Coronary artery (tissue), 2 donors: ENCODE data around the gene MEIS2.

Source experiments
- DNase-seq: peaks from one replicate; pipeline ENCODE4 v3.0.0-alpha.2; 2017; ENCODE audit warnings: low spot score
- H3K27ac ChIP-seq, 2 donors: fragments of 200-600 bp; sonication (generic); one replicate each; pipeline ENCODE4 v1.5.1; 2016 to 2019
- H3K4me3 ChIP-seq: fragments of 200-600 bp; sonication (generic); 2 replicates; pipeline ENCODE4 v1.5.1; 2016; ENCODE audit warnings: mild to moderate bottlenecking, moderate library complexity
- TF ChIP-seq, protein P1 (sequence below): fragments of 200-600 bp; sonication (generic); IDR thresholded peaks from one replicate; pipeline ENCODE4 v1.5.1; 2019; ENCODE audit warnings: antibody characterized with exemption

MEIS2 gene

DNA sequence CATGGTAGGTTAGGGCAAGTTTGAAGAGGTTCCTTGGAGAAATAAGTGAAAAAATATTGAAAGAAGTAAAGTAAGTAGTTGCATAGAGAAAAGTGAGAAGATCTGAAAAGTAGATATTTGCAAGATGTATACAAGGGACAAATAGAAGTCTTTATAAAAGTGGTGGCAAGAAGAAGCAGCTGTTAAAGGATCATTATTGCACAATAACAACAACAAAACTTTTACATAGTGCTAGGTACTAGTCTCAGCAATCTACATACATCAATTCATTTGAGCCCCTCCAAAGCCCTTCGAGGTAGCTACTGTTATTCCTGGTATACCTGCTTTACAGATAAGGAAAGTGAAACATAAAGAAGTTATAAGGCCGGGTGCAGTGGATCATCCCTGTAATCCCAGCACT lies 239.6 kb downstream of the MEIS2 start:
- TF ChIP-seq, protein P1, sequence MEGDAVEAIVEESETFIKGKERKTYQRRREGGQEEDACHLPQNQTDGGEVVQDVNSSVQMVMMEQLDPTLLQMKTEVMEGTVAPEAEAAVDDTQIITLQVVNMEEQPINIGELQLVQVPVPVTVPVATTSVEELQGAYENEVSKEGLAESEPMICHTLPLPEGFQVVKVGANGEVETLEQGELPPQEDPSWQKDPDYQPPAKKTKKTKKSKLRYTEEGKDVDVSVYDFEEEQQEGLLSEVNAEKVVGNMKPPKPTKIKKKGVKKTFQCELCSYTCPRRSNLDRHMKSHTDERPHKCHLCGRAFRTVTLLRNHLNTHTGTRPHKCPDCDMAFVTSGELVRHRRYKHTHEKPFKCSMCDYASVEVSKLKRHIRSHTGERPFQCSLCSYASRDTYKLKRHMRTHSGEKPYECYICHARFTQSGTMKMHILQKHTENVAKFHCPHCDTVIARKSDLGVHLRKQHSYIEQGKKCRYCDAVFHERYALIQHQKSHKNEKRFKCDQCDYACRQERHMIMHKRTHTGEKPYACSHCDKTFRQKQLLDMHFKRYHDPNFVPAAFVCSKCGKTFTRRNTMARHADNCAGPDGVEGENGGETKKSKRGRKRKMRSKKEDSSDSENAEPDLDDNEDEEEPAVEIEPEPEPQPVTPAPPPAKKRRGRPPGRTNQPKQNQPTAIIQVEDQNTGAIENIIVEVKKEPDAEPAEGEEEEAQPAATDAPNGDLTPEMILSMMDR, result no peak
- no peak for DNase-seq
- Histone ChIP-seq H3K4me3 (no peak overlapping the region), H3K27ac (no peak overlapping the region)

DNA sequence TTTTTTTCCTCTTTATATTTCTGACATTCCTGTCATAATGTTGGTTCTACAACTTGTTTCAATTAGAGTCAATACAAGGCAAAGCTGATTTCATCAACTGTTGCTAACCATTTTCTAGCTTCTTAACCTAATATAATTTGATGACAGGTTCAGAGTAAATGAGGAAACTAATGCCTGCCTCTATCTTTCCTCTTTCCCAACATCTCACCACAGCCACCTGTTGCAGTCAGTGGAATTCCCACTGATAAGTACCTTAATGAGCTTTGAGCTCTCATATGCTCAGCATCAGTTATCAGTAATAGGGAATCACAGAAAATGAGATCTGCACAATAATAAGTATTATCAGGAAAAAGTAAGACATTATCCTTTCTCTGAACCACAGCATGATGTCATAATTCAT lies 241.9 kb downstream of the MEIS2 start:
- H3K4me3 ChIP-seq, result no peak overlapping the region
- TF ChIP-seq, protein P1, result no peak
- H3K27ac ChIP-seq, result no peak overlapping the region
- DNase-seq, result no peak

DNA sequence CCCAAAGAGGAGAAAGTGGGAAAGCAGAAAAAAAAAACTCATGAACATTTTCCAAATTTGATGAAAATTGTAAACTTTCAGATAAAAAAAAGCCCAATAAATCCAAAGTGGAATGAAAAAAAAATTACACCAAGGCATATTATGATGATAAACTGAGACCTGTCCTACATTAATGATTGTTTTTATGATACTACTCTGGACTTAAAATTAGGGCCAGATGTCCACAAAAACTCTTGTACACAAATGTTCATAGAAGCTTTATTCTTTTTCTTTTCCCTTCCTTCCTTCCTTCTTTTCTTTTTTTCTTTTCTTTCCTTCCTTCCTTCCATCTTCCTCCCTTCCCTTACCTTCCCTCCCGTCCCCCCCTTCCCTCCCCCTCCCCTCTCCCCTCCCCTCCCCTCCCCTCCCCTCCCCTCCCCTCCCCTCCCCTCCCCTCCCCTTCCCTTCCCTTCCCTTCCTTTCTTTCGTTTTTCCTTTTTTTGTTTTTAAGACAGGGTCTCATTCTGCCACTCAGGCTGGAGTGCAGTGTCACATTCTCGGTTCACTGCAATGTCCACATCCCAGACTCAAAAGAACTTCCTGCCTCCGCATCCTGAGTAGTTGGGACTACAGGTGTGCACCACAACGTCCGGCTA lies 243.9 kb downstream of the MEIS2 start:
- no peak for DNase-seq
- Histone ChIP-seq H3K27ac (no peak overlapping the region), H3K4me3 (no peak overlapping the region)
- TF ChIP-seq, protein P1, result no peak

DNA sequence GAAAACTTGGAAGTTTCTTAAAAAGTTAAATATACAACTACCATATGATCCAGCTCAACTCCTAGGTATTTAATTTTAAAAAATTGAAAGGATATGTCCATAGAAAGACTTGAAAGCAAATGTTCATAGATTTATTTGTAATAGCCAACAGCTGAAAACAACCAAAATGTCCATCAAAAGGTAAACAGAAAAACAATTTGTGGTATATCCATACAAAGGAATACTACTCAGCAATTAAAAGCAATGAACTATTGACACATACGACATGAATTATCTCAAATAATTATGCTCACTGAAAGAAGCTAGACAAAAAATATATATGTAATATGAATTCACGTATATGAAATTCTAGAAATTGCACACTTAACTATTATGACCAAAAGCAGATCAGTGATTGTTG lies 249.5 kb downstream of the MEIS2 start:
- TF ChIP-seq, protein P1, result no peak
- Histone ChIP-seq H3K4me3 (no peak overlapping the region), H3K27ac (no peak overlapping the region)
- no peak for DNase-seq

DNA sequence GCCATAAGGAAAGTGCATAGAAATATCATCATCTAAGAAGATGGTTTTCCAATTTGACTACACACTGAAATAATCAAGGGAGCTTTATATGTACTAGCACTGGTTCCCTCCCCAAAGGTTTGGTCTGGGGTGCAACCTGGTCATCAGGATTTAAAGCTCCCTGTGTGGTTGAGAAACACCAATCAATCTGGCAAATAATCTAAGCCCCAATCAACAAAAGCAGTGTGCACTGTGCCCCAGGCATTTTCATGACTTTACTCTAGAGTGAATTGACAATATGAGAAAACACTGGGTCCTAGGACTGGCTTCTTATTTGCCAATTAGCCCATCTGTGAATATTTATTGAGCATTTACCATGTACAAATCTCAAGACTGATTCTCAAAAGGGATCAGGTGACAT lies 255.1 kb downstream of the MEIS2 start:
- TF ChIP-seq, protein P1, result no peak
- Histone ChIP-seq H3K4me3 (no peak overlapping the region), H3K27ac (no peak overlapping the region)
- DNase-seq, result no peak

DNA sequence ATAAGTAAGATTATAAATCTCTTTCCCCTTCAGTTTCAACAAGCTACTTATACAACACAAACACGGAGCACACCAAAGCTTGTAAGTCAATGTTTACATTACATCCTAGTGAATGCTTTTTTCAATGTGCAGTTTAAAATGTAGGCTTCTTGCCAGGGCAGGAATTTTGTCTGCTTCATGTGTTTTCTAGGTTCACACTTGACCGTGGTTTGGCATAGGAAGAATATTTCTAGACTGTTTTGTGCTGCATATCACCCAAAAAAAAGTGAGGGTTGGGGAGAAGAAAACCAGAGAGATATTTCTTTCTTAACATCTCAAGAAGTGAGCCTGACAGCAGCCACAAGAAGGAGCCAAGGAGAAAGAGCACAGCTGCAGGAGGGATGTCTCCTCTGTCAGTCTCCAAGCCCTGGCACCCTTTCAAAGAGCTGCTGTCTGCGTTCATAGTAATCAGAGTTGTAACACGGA lies 255.8 kb downstream of the MEIS2 start:
- TF ChIP-seq, protein P1, result no peak
- no peak overlapping the region for H3K27ac ChIP-seq
- DNase-seq, result no peak

DNA sequence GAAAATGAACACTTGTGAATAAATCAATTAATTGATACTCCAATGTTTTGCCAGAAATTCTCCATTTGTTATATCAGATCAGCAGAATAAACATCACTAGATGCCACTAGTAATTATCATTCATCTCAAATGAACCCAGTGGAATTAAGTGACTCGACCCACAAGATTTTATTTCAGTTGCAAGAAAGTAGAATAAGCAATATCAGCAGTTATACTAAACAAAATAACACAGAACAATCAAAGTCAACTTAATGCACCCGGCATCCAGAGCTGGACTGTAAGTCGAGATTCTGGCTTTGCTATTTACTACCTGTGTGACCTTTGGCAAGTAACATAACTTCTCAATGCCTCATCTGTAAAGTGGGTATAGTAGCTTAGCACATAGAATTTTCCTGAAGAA lies 256.5 kb downstream of the MEIS2 start:
- TF ChIP-seq, protein P1, result no peak
- Histone ChIP-seq H3K4me3 (no peak overlapping the region), H3K27ac (no peak overlapping the region)
- DNase-seq, result no peak

More for the DNA sequence above, 255.8 kb downstream of the MEIS2 start:
- H3K4me3 ChIP-seq, result no peak overlapping the region
